ENCODE measurements around the gene SPINT3. TPM values are rescaled to one million over a fixed set of nuclear protein-coding genes. Genes with fewer than 3 reads are reported as not detected.
"Not testable (repeated sequence)": the region's sequence is repeated elsewhere in the genome, so short reads cannot be mapped to it uniquely, and the experiment has no call there.

SPINT3 gene
- polyA plus RNA-seq, 1 experiment, result not detected

- DNase-seq (ENCODE audit: low read depth), result no peak
- no peak overlapping the region for H3K4me3 ChIP-seq (ENCODE audit: low read depth, low read length)
- TF ChIP-seq CTCF (IDR thresholded peaks at IDR 0.05; ENCODE audit: insufficient read depth, low read depth, low read length), result no peak
- H3K36me3 ChIP-seq (ENCODE audit: control insufficient read depth, insufficient read depth, low read length), result no peaks in the 10 kb centered on the region
- peaks cover 4% of the 10 kb centered on the region for H3K27me3 ChIP-seq (ENCODE audit: control insufficient read depth, insufficient read depth, low read length)
- ChIA-PET POLR2A (no interaction called here), CTCF (interaction anchor here (1.2 kb wide), 1 partner anchor 27 kb away, joined by 3 read pairs; no protein-coding TSS in a partner anchor)
Observed at GRCh38 chr20:45479822-45480221, 35.6 kb downstream of the SPINT3 start.

- CTCF ChIA-PET, result interaction anchor here (0.7 to 1.7 kb wide), 2 partner anchors 105 to 157 kb away, joined by 3 to 4 read pairs; no protein-coding TSS in a partner anchor
- H3K4me3 ChIP-seq (ENCODE audit: low read depth, low read length); H3K27me3 ChIP-seq (ENCODE audit: control insufficient read depth, insufficient read depth, low read length); H3K36me3 ChIP-seq (ENCODE audit: control insufficient read depth, insufficient read depth, low read length); POLR2A ChIA-PET; DNase-seq (ENCODE audit: low read depth): not testable (repeated sequence)
Observed at GRCh38 chr20:45477530-45478148, 37.8 kb downstream of the SPINT3 start.

GRCh38 chr20:45472286-45472685, 43.1 kb downstream of the SPINT3 start:
- CTCF ChIA-PET; H3K36me3 ChIP-seq (ENCODE audit: control insufficient read depth, insufficient read depth, low read length); DNase-seq (ENCODE audit: low read depth); H3K4me3 ChIP-seq (ENCODE audit: low read depth, low read length); POLR2A ChIA-PET: not testable (repeated sequence)
- peaks cover 26% of the 10 kb centered on the region for H3K27me3 ChIP-seq (ENCODE audit: control insufficient read depth, insufficient read depth, low read length)

GRCh38 chr20:45470937-45471336, 44.5 kb downstream of the SPINT3 start:
- H3K4me3 ChIP-seq (ENCODE audit: low read depth, low read length), result peak overlapping the region; percentile 20
- ChIA-PET CTCF (interaction anchor here (0.9 kb wide), 2 partner anchors 11 to 155 kb away, joined by 3 read pairs; no protein-coding TSS in a partner anchor), POLR2A (no interaction called here)
- TF ChIP-seq CTCF (IDR thresholded peaks at IDR 0.05; ENCODE audit: insufficient read depth, low read depth, low read length), result 0 out of 2 replicates have a peak, but pooled peaks have one; percentile 2
- DNase-seq (ENCODE audit: low read depth), result no peak
- H3K36me3 ChIP-seq (ENCODE audit: control insufficient read depth, insufficient read depth, low read length), result no peaks in the 10 kb centered on the region
- peaks cover 29% of the 10 kb centered on the region for H3K27me3 ChIP-seq (ENCODE audit: control insufficient read depth, insufficient read depth, low read length)

GRCh38 chr20:45470262-45470931, 45.0 kb downstream of the SPINT3 start:
- CTCF ChIA-PET, result interaction anchor here (0.7 to 0.9 kb wide), 3 partner anchors 11 to 148 kb away, joined by 3 to 4 read pairs (median 3); no protein-coding TSS in a partner anchor
- Histone ChIP-seq H3K27me3 (ENCODE audit: control insufficient read depth, insufficient read depth, low read length) (peaks cover 29% of the 10 kb centered on the region), H3K36me3 (ENCODE audit: control insufficient read depth, insufficient read depth, low read length) (no peaks in the 10 kb centered on the region), H3K4me3 (ENCODE audit: low read depth, low read length) (peak overlapping the region; percentile 20)
- POLR2A ChIA-PET, result no interaction called here
- TF ChIP-seq CTCF (IDR thresholded peaks at IDR 0.05; ENCODE audit: insufficient read depth, low read depth, low read length), result no peak
- no peak for DNase-seq (ENCODE audit: low read depth)

All from BJ (cell line).